Measurements from ENCODE around the gene COIL. TPM values are rescaled to one million over a fixed set of nuclear protein-coding genes. Genes with fewer than 3 reads are reported as not detected.
A peak's percentile ranks its signal among the peaks of the same experiment; 100 is the strongest.

COIL gene
- total RNA-seq, 1 experiment from 2014 or later, result 31.2 TPM

DNA sequence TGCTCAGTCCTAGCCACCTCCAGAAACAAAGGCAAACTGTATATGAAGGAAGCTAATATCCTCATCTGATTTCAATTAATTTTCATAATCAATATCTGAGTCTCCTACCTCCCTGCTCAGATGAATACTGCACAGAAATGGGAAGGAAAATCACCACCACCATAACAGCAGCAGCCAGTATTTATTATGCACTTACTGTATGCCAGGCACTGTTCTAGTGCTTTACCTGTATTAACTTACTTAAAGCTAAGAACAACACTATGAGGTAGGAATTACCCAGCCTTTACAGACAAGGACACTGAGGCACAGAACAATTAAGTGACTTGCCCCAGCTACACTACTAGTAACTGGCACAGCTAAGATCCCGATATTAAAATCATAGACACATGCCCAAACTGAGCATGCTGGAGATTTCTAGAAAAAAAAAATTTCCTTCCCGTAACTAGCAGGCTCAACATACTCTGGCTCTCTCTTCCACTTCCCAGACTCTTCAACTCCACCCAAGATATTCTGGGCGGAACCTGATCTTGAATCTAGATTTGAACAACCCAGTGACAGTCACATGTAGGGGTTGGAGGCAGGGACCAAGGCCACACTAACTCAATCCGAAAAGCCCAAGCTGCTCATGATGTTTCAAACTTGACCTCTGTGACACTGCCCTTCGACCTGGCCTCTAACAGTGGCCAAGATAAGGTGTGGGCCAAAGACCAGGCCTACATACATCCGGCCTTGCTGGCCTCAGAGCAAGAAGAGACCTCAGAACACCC lies 50.9 kb downstream of the COIL start (continued):
- TF ChIP-seq MAX (IDR thresholded peaks at IDR 0.05), result no peak
- TF ChIP-seq RAD21 (IDR thresholded peaks at IDR 0.05; ENCODE audit: low read depth), result no peak
- TF ChIP-seq JUND (IDR thresholded peaks at IDR 0.05), result no peak
- TF ChIP-seq EGR1 (IDR thresholded peaks at IDR 0.05; ENCODE audit: low read depth), result no peak
- TF ChIP-seq ATF3 (IDR thresholded peaks at IDR 0.05), result no peak
- no peak for TF ChIP-seq SIN3A (IDR thresholded peaks at IDR 0.05; ENCODE audit: low read depth)
- TF ChIP-seq CBX3 (IDR thresholded peaks at IDR 0.05; ENCODE audit: low read depth), result no peak
- TF ChIP-seq, protein P1, sequence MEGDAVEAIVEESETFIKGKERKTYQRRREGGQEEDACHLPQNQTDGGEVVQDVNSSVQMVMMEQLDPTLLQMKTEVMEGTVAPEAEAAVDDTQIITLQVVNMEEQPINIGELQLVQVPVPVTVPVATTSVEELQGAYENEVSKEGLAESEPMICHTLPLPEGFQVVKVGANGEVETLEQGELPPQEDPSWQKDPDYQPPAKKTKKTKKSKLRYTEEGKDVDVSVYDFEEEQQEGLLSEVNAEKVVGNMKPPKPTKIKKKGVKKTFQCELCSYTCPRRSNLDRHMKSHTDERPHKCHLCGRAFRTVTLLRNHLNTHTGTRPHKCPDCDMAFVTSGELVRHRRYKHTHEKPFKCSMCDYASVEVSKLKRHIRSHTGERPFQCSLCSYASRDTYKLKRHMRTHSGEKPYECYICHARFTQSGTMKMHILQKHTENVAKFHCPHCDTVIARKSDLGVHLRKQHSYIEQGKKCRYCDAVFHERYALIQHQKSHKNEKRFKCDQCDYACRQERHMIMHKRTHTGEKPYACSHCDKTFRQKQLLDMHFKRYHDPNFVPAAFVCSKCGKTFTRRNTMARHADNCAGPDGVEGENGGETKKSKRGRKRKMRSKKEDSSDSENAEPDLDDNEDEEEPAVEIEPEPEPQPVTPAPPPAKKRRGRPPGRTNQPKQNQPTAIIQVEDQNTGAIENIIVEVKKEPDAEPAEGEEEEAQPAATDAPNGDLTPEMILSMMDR (IDR thresholded peaks at IDR 0.05 in 2 of 3, conservative IDR thresholded peaks at IDR 0.05 in 1 of 3; ENCODE audit: borderline replicate concordance in 1 of 3, insufficient read depth in 1 of 3, low read depth in 2 of 3, low read length in 2 of 3), result no peak

GRCh38 chr17:56908001-56908542 lies 52.8 kb downstream of the COIL start:
- RAD21 ChIA-PET (ENCODE audit: low non-redundant PET in 1 of 2, low total read pairs in 2 of 2, uncharacterized antibody in 2 of 2, unreplicated experiment in 2 of 2), result no interaction called here
- ATAC-seq, result peak; percentile 33; the same call in 1 of the 2 replicates
- no peak for DNase-seq (ENCODE audit: low read depth, low spot score)

More at GRCh38 chr17:56908001-56908542, 52.8 kb downstream of the COIL start:
- peaks cover 84% of the 10 kb centered on the region for H3K79me2 ChIP-seq (ENCODE audit: insufficient read depth, low read length)
- intact Hi-C loops (cut with micrococcal nuclease), result no loop called here
- no TSS peak for BruUV-seq (replicated peaks)
- TF ChIP-seq ATF3 (IDR thresholded peaks at IDR 0.05) (no peak), MAX (IDR thresholded peaks at IDR 0.05) (peak; percentile 36; the same call in 1 of the 2 replicates)
- peaks cover 9 to 32% of the 10 kb centered on the region in 2 experiments for H3K4me1 ChIP-seq (ENCODE audit: control insufficient read depth in 1 of 2, insufficient read depth in 2 of 2, low read length in 2 of 2)
- ChIA-PET POLR2A (no interaction called here), CTCF (no interaction called here)
- H4K20me1 ChIP-seq (ENCODE audit: insufficient read depth), result no peaks in the 10 kb centered on the region
- H3K9ac ChIP-seq (ENCODE audit: low read length), result no peak overlapping the region
- H3K9me3 ChIP-seq (ENCODE audit: control insufficient read depth in 1 of 2, insufficient read depth in 1 of 2, low read depth in 1 of 2, low read length in 2 of 2), result no peaks in the 10 kb centered on the region
- no peak overlapping the region for H3K4me3 ChIP-seq (replicated peaks in 1 of 2; ENCODE audit: low read depth in 1 of 2, low read length in 2 of 2)
- no peak overlapping the region for H2AFZ ChIP-seq (ENCODE audit: low read depth, low read length, poor library complexity, severe bottlenecking)
- H3K4me2 ChIP-seq (ENCODE audit: low read length), result no peak overlapping the region
- peaks cover 42 to 54% of the 10 kb centered on the region in 2 experiments for H3K36me3 ChIP-seq (ENCODE audit: control insufficient read depth in 1 of 2, insufficient read depth in 2 of 2, low read length in 2 of 2)
- H3K27ac ChIP-seq (ENCODE audit: low read depth, low read length), result no peak overlapping the region
- no peaks in the 10 kb centered on the region for H3K9me2 ChIP-seq (ENCODE audit: insufficient read depth)
- no peaks in the 10 kb centered on the region for H3K27me3 ChIP-seq (ENCODE audit: insufficient read depth, low read length)
